ENCODE results near the gene FBLN1. TPM values are rescaled to one million over a fixed set of nuclear protein-coding genes. Genes with fewer than 3 reads are reported as not detected.

The FBLN1 gene
- total and polyA plus RNA-seq, 2 of the 8 experiments (the other 6 are each of a cell fraction or from before 2014, with no cell fraction given) = 159 to 168 TPM

DNA sequence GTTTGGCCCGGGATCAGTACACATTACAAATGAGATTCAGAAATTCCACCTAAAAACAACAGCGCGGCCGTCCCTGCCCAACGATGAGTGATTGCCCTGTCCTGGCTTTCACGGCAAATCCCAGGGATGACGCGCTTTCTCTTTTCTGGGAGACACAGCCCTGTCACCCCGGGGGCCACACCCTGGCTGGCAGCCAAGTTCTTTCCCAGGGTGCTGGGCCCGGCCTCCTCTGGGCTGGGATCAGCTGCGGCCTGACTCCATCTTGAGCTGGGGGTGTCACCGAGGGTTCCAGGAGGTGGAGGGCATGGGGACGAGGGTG lies 82.7 kb downstream of the FBLN1 start:
- H3K4ac ChIP-seq (replicated peaks; ENCODE audit: insufficient read length, low read depth, low read length) = no peak overlapping the region
- H3K18ac ChIP-seq (ENCODE audit: extremely low read depth, low read length) = no peak overlapping the region
- H3K79me2 ChIP-seq (ENCODE audit: control insufficient read depth in 1 of 2, insufficient read depth in 2 of 2, low read length in 2 of 2) = no peaks in the 10 kb centered on the region
- TF ChIP-seq, protein P1, sequence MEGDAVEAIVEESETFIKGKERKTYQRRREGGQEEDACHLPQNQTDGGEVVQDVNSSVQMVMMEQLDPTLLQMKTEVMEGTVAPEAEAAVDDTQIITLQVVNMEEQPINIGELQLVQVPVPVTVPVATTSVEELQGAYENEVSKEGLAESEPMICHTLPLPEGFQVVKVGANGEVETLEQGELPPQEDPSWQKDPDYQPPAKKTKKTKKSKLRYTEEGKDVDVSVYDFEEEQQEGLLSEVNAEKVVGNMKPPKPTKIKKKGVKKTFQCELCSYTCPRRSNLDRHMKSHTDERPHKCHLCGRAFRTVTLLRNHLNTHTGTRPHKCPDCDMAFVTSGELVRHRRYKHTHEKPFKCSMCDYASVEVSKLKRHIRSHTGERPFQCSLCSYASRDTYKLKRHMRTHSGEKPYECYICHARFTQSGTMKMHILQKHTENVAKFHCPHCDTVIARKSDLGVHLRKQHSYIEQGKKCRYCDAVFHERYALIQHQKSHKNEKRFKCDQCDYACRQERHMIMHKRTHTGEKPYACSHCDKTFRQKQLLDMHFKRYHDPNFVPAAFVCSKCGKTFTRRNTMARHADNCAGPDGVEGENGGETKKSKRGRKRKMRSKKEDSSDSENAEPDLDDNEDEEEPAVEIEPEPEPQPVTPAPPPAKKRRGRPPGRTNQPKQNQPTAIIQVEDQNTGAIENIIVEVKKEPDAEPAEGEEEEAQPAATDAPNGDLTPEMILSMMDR (IDR thresholded peaks at IDR 0.05; ENCODE audit: control extremely low read depth in 1 of 3, insufficient read depth in 1 of 3, low read depth in 1 of 3, low read length in 3 of 3) = no peak
- no peak overlapping the region for H3K4me2 ChIP-seq (ENCODE audit: insufficient read depth in 1 of 2, low read depth in 2 of 2, low read length in 2 of 2)
- no peak overlapping the region for H3K14ac ChIP-seq (ENCODE audit: insufficient read length)
- peaks cover 0 to 7% (median 0%) of the 10 kb centered on the region in 4 experiments; a peak in 5 of 7 replicates for H3K4me1 ChIP-seq (replicated peaks in 1 of 4; ENCODE audit: control insufficient read depth in 3 of 4, insufficient read depth in 4 of 4, low read length in 3 of 4)
- DNase-seq (ENCODE audit: low read depth in 1 of 2, low spot score in 2 of 2) (no peak), FAIRE-seq (no peak)
- 78% methylated on average over 13 of the region's 13 CpGs; no CpG with 5 or more reads in 1 of the 2 experiments for WGBS, 2 experiments (ENCODE audit: extremely low coverage in 1 of 2, insufficient coverage in 1 of 2, insufficient read length in 1 of 2, insufficient replicate concordance in 2 of 2, low coverage in 1 of 2, low lambda C conversion rate in 2 of 2, missing lambda C conversion rate in 1 of 2)
- no peak overlapping the region for H3K27ac ChIP-seq (ENCODE audit: low read depth, low read length)
- no peak overlapping the region for H3K23ac ChIP-seq (ENCODE audit: insufficient read length)
- no peak overlapping the region for H2BK15ac ChIP-seq (ENCODE audit: low read length)
- H2AK5ac ChIP-seq (ENCODE audit: low read depth, low read length) = no peak overlapping the region
- no peak overlapping the region for H2BK120ac ChIP-seq (replicated peaks; ENCODE audit: low read depth, low read length)
- H4K91ac ChIP-seq (replicated peaks; ENCODE audit: insufficient read length, low read length) = no peak overlapping the region
- H2BK20ac ChIP-seq (ENCODE audit: low read length) = no peak overlapping the region
- ChIA-PET POLR2A (ENCODE audit: partially characterized antibody) (no interaction called here), CTCF (ENCODE audit: partially characterized antibody) (interaction anchor here (1.3 to 2.8 kb wide), 5 partner anchors 8 to 60 kb away, joined by 3 to 8 read pairs (median 8); no protein-coding TSS in a partner anchor)
- H4K5ac ChIP-seq (ENCODE audit: insufficient read length, low read depth, low read length) = no peak overlapping the region
- no peak overlapping the region for H2BK5ac ChIP-seq (ENCODE audit: low read depth, low read length)
- peaks cover 0 to 3% of the 10 kb centered on the region in 2 experiments for H4K20me1 ChIP-seq (replicated peaks in 1 of 2; ENCODE audit: control insufficient read depth in 1 of 2, insufficient read depth in 2 of 2, low read length in 2 of 2)
- H3K79me1 ChIP-seq (ENCODE audit: low read depth, low read length) = no peaks in the 10 kb centered on the region
- no peaks in the 10 kb centered on the region for H3K36me3 ChIP-seq (ENCODE audit: control insufficient read depth in 2 of 4, insufficient read depth in 4 of 4, low read length in 3 of 4)
- no peak overlapping the region for H3K56ac ChIP-seq (replicated peaks; ENCODE audit: insufficient read length, low read depth, low read length)
- no peaks in the 10 kb centered on the region; a peak in 1 of 7 replicates for H3K27me3 ChIP-seq (replicated peaks in 1 of 4; ENCODE audit: control insufficient read depth in 3 of 4, extremely low read depth in 1 of 4, insufficient read depth in 3 of 4, low read length in 3 of 4)
- no peaks in the 10 kb centered on the region; the same call in 1 of the 2 replicates for H3K23me2 ChIP-seq (ENCODE audit: low read depth, low read length)
- H2AFZ ChIP-seq (ENCODE audit: low read length) = no peak overlapping the region
- no peak overlapping the region for H2BK12ac ChIP-seq (ENCODE audit: low read depth, low read length)
- no peak overlapping the region for H3K9ac ChIP-seq (replicated peaks in 1 of 4; ENCODE audit: extremely low read depth in 1 of 4, low read depth in 3 of 4, low read length in 3 of 4)
- no peak overlapping the region for H4K8ac ChIP-seq (ENCODE audit: extremely low read depth, insufficient read depth, low read length)
- H3K9me3 ChIP-seq (ENCODE audit: insufficient read depth in 2 of 2, low read depth in 1 of 2, low read length in 1 of 2) = no peaks in the 10 kb centered on the region
- no peak overlapping the region for H3K4me3 ChIP-seq (ENCODE audit: extremely low read depth in 1 of 4, insufficient read depth in 2 of 4, low read depth in 3 of 4, low read length in 4 of 4)

Measured in H1 (cell line).